DOHH2 (cell line): ENCODE results near the gene DNAI1.

Experiments used
- H3F3A ChIP-seq: fragments of 200-600 bp; sonication (generic), shearing (Covaris generic); 2 replicates; pipeline ENCODE4 v1.6.0; 2016; ENCODE audit warnings: antibody characterized with exemption, mild to moderate bottlenecking; ENCODE audit not compliant: control insufficient read depth, insufficient read depth
- H3K27ac ChIP-seq: fragments of 200-600 bp; sonication (generic); 2 replicates; pipeline ENCODE4 v1.5.1; 2014; ENCODE audit warnings: low read depth, mild to moderate bottlenecking, low read length, moderate library complexity
- H3K27me3 ChIP-seq: fragments of 200-600 bp; sonication (generic); 2 replicates; pipeline ENCODE4 v1.6.1; 2014; ENCODE audit warnings: mild to moderate bottlenecking, low read length, mixed read lengths; ENCODE audit not compliant: control insufficient read depth
- H3K36me3 ChIP-seq: fragments of 200-600 bp; sonication (generic); 2 replicates; pipeline ENCODE4 v1.6.1; 2014; ENCODE audit warnings: mild to moderate bottlenecking, low read length, moderate library complexity, mixed read lengths; ENCODE audit not compliant: control insufficient read depth
- H3K4me1 ChIP-seq: fragments of 200-600 bp; sonication (generic); 2 replicates; pipeline ENCODE4 v1.6.1; 2014; ENCODE audit warnings: mild to moderate bottlenecking, low read length, mixed read lengths; ENCODE audit not compliant: control insufficient read depth
- H3K4me2 ChIP-seq: fragments of 200-600 bp; sonication (generic); 2 replicates; pipeline ENCODE4 v1.6.0; 2014; ENCODE audit warnings: mild to moderate bottlenecking, low read length, moderate library complexity
- H3K4me3 ChIP-seq: fragments of 200-600 bp; sonication (generic); 2 replicates; pipeline ENCODE4 v1.5.1; 2014; ENCODE audit warnings: mild to moderate bottlenecking, low read length, mixed read lengths
- H3K79me2 ChIP-seq: fragments of 200-600 bp; sonication (generic); 2 replicates; pipeline ENCODE4 v1.6.1; 2014; ENCODE audit warnings: mild to moderate bottlenecking, low read length, mixed read lengths; ENCODE audit not compliant: control insufficient read depth
- H3K9me2 ChIP-seq: fragments of 200-600 bp; sonication (generic); replicated peaks from 2 replicates; pipeline ENCODE4 v1.6.1; 2014; ENCODE audit warnings: mild to moderate bottlenecking, low read length, mixed read lengths; ENCODE audit not compliant: control insufficient read depth
- H3K9me3 ChIP-seq: fragments of 200-600 bp; sonication (generic); 2 replicates; pipeline ENCODE4 v1.6.1; 2014; ENCODE audit warnings: antibody characterized with exemption, low read length, mixed read lengths; ENCODE audit not compliant: control insufficient read depth, insufficient read depth
- H4K20me1 ChIP-seq: fragments of 200-600 bp; sonication (generic); 2 replicates; pipeline ENCODE4 v1.6.0; 2014; ENCODE audit warnings: low read depth, mild to moderate bottlenecking, antibody characterized with exemption, low read length, moderate library complexity; ENCODE audit not compliant: control insufficient read depth, insufficient read depth
- EZH2phosphoT487 ChIP-seq: fragments of 200-600 bp; sonication (generic); IDR thresholded peaks from 2 replicates; pipeline ENCODE4 v1.6.1; 2017; ENCODE audit warnings: borderline replicate concordance, mild to moderate bottlenecking, antibody characterized with exemption, low read length, moderate library complexity, mixed read lengths
- TF ChIP-seq, protein P1 (sequence below): fragments of 200-600 bp; sonication (generic); IDR thresholded peaks from one replicate; pipeline ENCODE4 v1.5.1; 2014; ENCODE audit warnings: antibody characterized with exemption, mild to moderate bottlenecking, low read depth, low read length; ENCODE audit not compliant: poor library complexity, severe bottlenecking

DNAI1 gene

DNA sequence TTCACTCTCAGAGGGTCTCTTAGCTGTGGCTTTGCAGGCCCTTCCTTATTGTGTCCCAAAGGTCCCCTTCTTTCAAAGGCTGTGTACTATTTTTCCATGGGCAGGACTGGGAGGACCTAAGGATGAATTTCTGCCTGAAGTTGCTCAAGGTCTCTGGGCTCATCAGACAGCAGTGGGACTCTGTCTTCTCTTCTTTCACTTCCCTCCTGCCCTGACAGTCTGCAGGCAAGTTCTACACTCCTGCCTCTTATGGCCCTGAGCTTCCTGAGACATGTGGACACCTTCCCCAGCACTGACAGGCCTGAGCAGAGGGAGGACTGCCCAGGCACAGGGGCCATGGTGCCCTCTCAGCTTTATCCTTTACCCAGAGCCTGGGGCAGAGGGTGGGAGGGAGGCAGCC lies 49.4 kb downstream of the DNAI1 start:
- H3F3A ChIP-seq: no peaks in the 10 kb centered on the region
- no peak overlapping the region for H3K4me2 ChIP-seq
- no peaks in the 10 kb centered on the region for H4K20me1 ChIP-seq
- H3K9me3 ChIP-seq: no peaks in the 10 kb centered on the region
- no peaks in the 10 kb centered on the region for H3K36me3 ChIP-seq
- no peaks in the 10 kb centered on the region for H3K79me2 ChIP-seq
- no peak overlapping the region for H3K4me3 ChIP-seq
- no peaks in the 10 kb centered on the region for H3K9me2 ChIP-seq
- H3K27me3 ChIP-seq: peaks cover 2% of the 10 kb centered on the region; the same call in 1 of the 2 replicates
- TF ChIP-seq, protein P1, sequence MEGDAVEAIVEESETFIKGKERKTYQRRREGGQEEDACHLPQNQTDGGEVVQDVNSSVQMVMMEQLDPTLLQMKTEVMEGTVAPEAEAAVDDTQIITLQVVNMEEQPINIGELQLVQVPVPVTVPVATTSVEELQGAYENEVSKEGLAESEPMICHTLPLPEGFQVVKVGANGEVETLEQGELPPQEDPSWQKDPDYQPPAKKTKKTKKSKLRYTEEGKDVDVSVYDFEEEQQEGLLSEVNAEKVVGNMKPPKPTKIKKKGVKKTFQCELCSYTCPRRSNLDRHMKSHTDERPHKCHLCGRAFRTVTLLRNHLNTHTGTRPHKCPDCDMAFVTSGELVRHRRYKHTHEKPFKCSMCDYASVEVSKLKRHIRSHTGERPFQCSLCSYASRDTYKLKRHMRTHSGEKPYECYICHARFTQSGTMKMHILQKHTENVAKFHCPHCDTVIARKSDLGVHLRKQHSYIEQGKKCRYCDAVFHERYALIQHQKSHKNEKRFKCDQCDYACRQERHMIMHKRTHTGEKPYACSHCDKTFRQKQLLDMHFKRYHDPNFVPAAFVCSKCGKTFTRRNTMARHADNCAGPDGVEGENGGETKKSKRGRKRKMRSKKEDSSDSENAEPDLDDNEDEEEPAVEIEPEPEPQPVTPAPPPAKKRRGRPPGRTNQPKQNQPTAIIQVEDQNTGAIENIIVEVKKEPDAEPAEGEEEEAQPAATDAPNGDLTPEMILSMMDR: no peak
- no peak for TF ChIP-seq EZH2phosphoT487
- H3K27ac ChIP-seq: no peak overlapping the region
- H3K4me1 ChIP-seq: no peaks in the 10 kb centered on the region

DNA sequence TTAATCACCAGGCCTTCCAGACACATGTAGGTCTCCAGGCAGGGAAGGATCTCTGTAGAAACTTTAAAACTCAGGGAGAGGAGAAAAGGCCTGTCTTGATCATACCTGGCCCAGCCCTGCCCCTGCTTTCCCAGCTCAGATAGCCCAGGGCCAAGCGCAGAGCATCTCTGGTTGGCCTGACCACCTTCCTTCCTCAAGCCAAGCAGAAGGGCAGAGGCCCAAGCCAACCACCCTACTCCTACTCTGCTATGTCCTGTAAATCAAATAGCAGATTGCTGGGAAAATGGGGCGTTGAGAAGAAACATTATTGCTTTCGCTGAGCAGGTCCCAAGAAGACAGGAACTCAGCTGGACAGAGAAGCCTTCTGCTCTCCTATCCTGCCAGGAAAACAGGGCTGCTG lies 49.9 kb downstream of the DNAI1 start:
- Histone ChIP-seq H3F3A (no peaks in the 10 kb centered on the region), H3K27ac (no peak overlapping the region), H3K4me1 (peaks cover 5% of the 10 kb centered on the region), H3K4me2 (no peak overlapping the region), H3K36me3 (no peaks in the 10 kb centered on the region), H3K27me3 (peaks cover 2% of the 10 kb centered on the region; the same call in 1 of the 2 replicates), H3K4me3 (no peak overlapping the region), H3K9me3 (no peaks in the 10 kb centered on the region), H3K79me2 (no peaks in the 10 kb centered on the region), H4K20me1 (no peaks in the 10 kb centered on the region), H3K9me2 (no peaks in the 10 kb centered on the region)
- no peak for TF ChIP-seq EZH2phosphoT487

DNA sequence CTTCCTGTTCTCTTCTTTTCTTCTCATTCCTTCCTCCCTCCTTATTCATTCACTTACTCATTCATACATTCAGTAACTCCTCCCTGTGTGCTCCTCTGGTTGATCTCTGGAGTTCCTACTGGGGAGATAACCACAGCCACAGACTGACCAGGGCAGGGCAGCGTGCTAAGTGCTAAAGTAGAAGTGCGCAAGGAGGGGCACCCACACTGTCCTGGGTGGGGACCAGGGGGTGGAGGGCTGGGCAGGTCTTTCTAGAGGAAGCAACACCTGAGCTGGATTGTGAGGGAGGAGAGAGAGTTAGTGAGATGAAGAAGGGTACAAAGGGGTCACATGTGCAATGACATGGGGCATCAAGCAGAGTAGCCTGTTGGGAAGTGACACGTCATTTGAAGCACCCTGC lies 50.3 kb downstream of the DNAI1 start:
- Histone ChIP-seq H3K27me3 (no peaks in the 10 kb centered on the region), H3F3A (no peaks in the 10 kb centered on the region), H3K79me2 (no peaks in the 10 kb centered on the region), H4K20me1 (no peaks in the 10 kb centered on the region), H3K9me3 (no peaks in the 10 kb centered on the region), H3K4me1 (peaks cover 10% of the 10 kb centered on the region), H3K36me3 (no peaks in the 10 kb centered on the region), H3K4me2 (no peak overlapping the region), H3K4me3 (no peak overlapping the region), H3K27ac (no peak overlapping the region), H3K9me2 (no peaks in the 10 kb centered on the region)
- TF ChIP-seq, protein P1: no peak

DNA sequence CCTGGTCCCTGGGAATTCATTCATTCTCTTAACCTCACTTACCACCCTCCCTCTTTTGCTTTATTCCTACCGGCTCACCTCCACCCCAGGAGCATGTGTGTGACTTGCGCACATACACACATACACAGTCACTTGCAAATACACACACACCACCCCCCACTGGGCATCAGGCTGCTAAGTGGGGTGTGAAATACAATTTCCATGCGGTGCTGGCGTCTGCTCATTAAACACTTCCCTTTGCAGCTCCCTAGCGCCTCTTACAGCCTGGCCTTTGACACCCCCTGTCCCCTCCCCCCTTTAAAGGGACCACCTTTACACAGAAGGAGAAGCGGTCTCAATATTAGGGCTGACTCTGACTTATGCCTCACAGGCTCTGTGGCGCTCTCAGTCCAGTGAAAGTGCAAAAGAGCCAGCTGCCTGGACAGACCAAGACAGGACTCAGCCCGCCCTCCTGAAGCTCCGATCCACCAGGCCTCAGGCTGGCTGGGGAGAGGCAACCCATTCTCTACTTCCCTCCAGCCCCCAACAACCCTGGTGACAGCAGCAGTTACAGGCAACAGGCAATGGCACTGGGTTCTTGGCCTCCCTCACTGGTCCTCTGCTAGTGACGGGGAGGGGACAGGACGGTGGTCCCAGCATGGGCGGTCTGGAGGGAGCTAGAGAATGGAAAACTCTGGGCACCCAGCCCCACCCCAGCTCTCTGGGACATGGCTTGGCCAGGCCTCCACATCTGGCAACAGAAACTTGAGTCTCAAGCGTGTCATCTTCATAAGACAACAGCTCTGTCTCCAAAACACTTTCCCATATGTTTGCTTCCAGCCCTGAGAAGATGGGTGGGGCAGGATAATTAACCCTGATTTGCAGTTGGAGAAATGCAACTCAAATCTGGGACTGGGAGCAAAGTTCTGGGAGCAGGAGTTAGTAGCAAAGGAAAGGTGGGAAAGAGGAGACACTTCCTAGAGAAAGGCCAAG lies 52.2 kb downstream of the DNAI1 start:
- Histone ChIP-seq H3K27me3 (no peaks in the 10 kb centered on the region), H3K4me1 (peaks cover 10% of the 10 kb centered on the region), H3K9me2 (no peaks in the 10 kb centered on the region), H4K20me1 (no peaks in the 10 kb centered on the region), H3K27ac (no peak overlapping the region), H3K4me2 (no peak overlapping the region), H3K9me3 (no peaks in the 10 kb centered on the region), H3F3A (no peaks in the 10 kb centered on the region), H3K4me3 (no peak overlapping the region), H3K36me3 (no peaks in the 10 kb centered on the region), H3K79me2 (no peaks in the 10 kb centered on the region)
- TF ChIP-seq, protein P1: no peak
